Middle frontal gyrus (tissue), 1 donor: ENCODE measurements around the gene DCBLD1.

Source experiments
- DNase-seq: peaks from one replicate; pipeline ENCODE4 v3.0.0-alpha.2; 2015; ENCODE audit warnings: low spot score; ENCODE audit errors: extremely low spot score

Gene DCBLD1

GRCh38 chr6:117469791-117470190 lies 12.7 kb upstream of the DCBLD1 start:
- no peak for DNase-seq

- DNase-seq: no peak
These were observed 9.8 kb upstream of the DCBLD1 start for GRCh38 chr6:117472667-117473066.

GRCh38 chr6:117473401-117473800 lies 9.1 kb upstream of the DCBLD1 start:
- no peak for DNase-seq

GRCh38 chr6:117477988-117478852 lies 4.3 kb upstream of the DCBLD1 start:
- no peak for DNase-seq

- no peak for DNase-seq
These were observed 3.6 kb upstream of the DCBLD1 start for GRCh38 chr6:117478853-117479231.

- DNase-seq: no peak
These were observed 1.8 kb upstream of the DCBLD1 start for GRCh38 chr6:117480651-117481050.

GRCh38 chr6:117481278-117481925 lies 1.1 kb upstream of the DCBLD1 start:
- no peak for DNase-seq

GRCh38 chr6:117481926-117482239 lies 591 bp upstream of the DCBLD1 start:
- no peak for DNase-seq

GRCh38 chr6:117483004-117483644 lies 650 bp downstream of the DCBLD1 start:
- DNase-seq: no peak

- no peak for DNase-seq
These were observed 1.2 kb downstream of the DCBLD1 start for GRCh38 chr6:117483645-117484016.

- no peak for DNase-seq
These were observed 1.7 kb downstream of the DCBLD1 start for GRCh38 chr6:117484052-117484646.

- DNase-seq: no peak
These were observed 3.0 kb downstream of the DCBLD1 start for GRCh38 chr6:117485433-117485832.

GRCh38 chr6:117487821-117488220 lies 5.3 kb downstream of the DCBLD1 start:
- DNase-seq: no peak

GRCh38 chr6:117489003-117489402 lies 6.5 kb downstream of the DCBLD1 start:
- no peak for DNase-seq

- DNase-seq: no peak
These were observed 9.4 kb downstream of the DCBLD1 start for GRCh38 chr6:117491916-117492315.

- DNase-seq: no peak
These were observed 11.0 kb downstream of the DCBLD1 start for GRCh38 chr6:117493470-117493869.

- no peak for DNase-seq
These were observed 11.8 kb downstream of the DCBLD1 start for GRCh38 chr6:117494283-117494682.

- DNase-seq: no peak
These were observed 12.3 kb downstream of the DCBLD1 start for GRCh38 chr6:117494694-117495318.

GRCh38 chr6:117495425-117495824 lies 13.0 kb downstream of the DCBLD1 start:
- DNase-seq: no peak

GRCh38 chr6:117495869-117496268 lies 13.4 kb downstream of the DCBLD1 start:
- DNase-seq: no peak

- DNase-seq: no peak
These were observed 14.0 kb downstream of the DCBLD1 start for GRCh38 chr6:117496383-117496990.
